Measurements from ENCODE around the gene KIF12.
"Not testable (repeated sequence)": the region's sequence is repeated elsewhere in the genome, so short reads cannot be mapped to it uniquely, and the experiment has no call there.

KIF12 gene

DNA sequence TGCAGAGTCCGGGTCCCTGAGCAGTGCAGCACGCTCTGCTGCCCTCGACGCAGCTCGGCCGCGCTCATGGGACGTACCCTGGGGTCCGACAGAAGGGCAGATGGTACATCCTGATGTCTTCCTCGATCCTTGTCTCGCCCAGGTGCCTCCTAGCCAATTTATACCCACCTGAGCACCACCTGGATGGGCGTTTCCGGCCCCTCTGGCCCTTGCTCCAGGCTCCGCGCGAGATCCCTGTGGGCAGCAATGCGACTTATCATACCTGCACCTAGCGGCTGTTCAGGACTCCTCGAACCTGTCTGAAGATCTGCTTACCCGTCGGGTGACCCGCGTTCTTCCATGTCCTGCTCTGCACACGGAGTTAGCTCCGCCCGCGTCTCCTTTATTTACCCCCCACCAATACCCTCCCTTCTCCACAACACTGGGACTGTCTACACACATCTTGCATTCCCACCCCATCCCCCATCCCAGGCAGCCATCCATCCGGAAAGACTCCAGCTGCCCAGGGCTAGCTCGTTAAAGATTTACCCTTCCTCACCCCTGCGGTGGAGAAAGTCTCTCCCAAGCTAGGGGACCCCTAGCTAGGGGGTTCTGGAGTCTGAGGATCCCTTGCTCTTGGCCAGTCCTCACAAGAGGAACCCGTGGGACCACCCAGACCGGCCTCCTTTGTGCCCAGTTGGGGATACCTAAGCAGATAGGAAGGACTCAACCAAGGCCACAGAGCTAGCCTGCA lies at the start of gene KIF12:
KIF12 (minus strand) TSS at position 357 of the 733 bp plus-strand sequence; CDS start at position 341, 16 bp downstream.
- peak; percentile 84 for DNase-seq

- no peak for DNase-seq
These were observed 47.6 kb upstream of the KIF12 start for GRCh38 chr9:114146735-114147134.

DNA sequence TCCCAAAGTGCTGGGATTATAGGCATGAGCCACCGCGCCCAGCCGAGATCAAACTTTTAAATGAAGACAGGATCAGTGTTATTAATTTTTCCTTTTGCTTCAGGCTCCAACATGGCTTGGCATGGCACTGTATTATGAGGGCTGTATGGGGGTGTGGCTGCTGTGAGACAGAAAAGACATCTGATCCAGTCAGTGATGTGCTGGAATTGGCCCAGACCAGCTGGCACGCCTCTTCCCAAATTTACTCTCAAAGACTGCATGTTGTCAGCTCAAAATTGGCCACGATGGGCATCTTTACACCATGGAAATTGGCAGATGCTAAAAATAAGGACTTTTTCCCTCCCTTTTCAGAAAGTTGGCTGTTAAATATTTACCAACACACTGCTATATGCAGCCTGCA lies 44.1 kb upstream of the KIF12 start:
- DNase-seq = no peak

DNA sequence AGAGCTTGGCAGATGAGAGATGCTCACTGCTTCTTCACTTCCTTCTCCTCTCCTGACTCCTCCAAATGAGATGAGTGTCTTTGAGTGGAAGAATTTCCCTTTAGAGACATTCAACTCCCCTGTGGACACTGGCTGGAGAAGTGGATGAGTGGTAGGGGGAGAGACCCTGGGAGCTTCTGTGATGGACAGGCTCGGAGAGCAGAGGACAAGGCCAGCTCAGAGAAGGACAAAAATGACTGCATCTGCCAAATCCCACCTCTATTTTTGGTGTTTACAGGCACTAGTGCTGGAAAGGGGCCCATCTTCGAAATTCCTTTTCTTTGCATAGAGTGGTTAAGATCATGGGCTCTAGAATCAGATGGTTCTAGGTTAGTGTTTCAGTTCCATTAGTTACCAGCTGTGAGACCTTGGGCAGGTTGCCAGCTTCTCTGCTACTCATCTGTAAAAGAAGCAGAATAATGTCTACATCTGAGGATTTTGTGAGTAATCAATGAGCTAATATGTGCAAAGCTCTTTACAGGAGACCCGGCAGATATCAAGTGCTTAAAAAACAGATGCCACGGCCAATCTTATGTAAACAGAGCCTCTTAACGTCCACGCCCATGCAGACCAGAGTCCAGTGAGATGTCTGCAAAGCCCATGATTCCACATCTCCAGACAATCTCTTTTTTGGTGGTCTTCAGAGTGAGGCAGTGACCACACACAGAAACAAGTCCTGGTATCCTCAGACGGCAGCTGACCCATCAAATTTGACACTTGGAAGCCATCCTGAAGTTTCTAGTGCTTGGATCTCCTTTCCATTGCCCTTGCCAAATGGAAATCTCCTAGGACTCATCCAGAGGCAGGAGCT lies 42.7 kb upstream of the KIF12 start:
- DNase-seq = no peak

- no peak for DNase-seq
These were observed 41.8 kb upstream of the KIF12 start for GRCh38 chr9:114140850-114141249.

- no peak for DNase-seq
These were observed 41.3 kb upstream of the KIF12 start for GRCh38 chr9:114140401-114140800.

DNA sequence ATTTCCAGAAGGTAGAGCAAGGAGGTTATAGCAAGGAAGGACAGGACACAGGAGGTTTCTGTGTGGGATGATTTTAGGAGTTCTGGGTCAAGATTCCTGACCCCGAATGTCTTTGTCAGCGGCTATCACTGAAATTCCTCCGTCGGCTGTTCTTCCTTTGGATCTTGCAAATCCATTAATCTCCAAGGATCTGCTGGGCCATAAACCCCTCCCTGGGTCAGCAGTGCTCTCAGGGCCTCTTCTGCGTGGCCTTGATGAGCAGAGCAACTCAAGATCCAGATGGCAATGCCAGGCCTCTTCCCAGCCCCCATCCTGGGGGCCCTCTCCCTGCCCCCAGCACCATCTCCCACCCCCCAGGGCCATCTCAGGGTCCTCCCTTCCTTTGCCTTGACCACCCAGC lies 40.0 kb upstream of the KIF12 start:
- no peak for DNase-seq

DNA sequence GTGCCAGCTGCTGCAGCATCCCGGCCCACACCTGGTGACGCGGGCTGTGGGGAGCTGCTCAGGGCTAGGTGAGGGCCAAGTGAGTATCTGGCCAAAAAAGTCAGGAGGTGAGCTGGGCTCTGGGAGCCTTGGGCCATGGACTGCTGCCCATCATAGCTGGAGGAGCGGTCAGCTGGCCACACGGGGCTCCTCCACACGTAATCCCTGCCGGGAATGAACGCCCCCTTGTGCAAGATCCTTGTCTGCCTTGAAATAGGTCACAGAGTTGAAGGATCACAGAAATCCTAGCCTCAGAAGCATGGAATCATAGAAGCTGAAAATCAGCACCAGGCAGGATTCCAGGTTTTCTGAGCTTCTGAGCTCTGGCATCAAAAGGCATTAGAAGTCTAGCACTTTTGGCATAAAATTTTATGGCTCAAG lies 39.5 kb upstream of the KIF12 start:
- DNase-seq = no peak

DNA sequence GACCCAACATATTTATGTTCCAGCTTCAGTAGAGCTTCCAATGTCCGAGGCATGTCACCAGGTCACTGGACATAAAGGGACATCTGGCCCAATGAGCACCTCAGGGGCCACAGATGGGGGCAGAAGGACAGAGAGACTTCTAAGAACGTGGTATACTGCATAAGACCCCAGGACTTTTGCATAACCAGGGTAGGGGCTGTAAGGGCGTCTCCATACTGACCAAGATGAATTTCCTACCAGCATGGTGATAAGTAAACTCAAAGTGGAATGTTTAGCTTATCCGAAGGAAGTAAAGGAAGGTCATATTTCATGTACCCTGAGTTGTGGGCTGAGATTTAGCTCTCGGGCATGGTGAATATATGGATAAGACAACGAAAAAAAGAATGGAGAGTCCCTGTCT lies 38.7 kb upstream of the KIF12 start:
- DNase-seq = no peak

GRCh38 chr9:114134827-114135396 lies 35.8 kb upstream of the KIF12 start:
- no peak for DNase-seq

DNA sequence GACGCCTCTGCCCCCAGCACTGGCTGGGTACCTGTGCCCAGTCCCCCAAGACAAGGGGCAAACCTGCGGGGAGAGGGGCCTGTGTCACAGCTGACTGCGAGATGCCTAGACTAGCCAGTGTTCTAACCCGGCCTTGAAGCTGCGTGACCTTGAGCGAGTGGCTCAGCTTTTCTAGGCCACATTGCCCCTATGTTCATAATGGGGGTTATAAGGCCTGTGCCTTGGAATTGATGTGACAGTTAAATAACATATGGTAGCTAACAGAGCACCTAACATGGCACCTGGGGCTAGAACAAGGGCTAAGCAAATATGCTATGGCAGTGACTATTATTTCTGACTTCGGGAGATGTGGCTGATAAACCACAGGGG lies 33.4 kb upstream of the KIF12 start:
- no peak for DNase-seq

DNA sequence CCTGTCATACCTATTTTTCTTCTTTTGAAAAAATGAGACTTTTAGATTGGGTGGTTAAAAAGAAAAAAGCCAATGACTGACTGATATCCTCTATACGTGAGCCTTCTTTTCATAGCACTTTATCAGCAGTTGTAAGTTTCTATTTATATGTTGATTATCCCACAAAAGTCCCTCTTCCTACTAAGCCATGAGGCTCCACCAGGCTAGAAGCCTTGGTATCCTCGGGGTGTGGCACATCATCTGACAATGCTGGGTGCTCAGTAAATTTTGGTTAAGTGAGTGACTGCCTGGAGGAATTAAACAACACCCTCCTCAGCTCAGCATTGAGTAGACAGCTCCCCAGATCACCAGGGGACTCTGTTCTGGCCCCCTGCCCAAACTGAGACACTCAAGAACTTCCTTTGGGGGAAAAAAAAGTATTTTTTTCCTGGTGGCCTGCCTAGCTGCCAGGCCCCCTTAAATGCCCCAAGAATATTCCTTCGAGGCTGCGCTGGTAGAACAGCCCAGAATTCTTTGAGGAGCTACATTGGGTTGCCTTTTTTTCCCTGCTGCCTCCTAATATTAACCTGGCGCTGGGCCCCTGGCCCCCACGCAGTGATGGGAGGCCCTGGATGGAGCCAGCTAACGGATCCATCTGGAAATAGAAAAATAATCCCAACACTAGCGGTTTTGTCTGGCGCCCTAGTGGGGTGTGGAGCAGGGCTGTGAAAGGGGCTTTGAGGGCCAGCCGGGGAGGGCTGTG lies 32.9 kb upstream of the KIF12 start:
- DNase-seq = no peak

- no peak for DNase-seq
These were observed 31.7 kb upstream of the KIF12 start for GRCh38 chr9:114130624-114131277.

- DNase-seq = no peak
These were observed 31.0 kb upstream of the KIF12 start for GRCh38 chr9:114130141-114130540.

GRCh38 chr9:114128759-114129158 lies 29.7 kb upstream of the KIF12 start:
- not testable (repeated sequence) for DNase-seq

- DNase-seq = no peak
These were observed 27.4 kb upstream of the KIF12 start for GRCh38 chr9:114126247-114127060.

- DNase-seq = no peak
These were observed 26.5 kb upstream of the KIF12 start for GRCh38 chr9:114125476-114126013.

GRCh38 chr9:114124666-114125475 lies 25.8 kb upstream of the KIF12 start:
- no peak for DNase-seq

- no peak for DNase-seq
These were observed 25.0 kb upstream of the KIF12 start for GRCh38 chr9:114124138-114124537.

Measured in NCI-H1694 treated with DMSO at 0.1 percent for 48 hours (cell line).